Muscle layer of duodenum (tissue), 2 donors: ENCODE data around the gene MAP3K6.

ENCODE experiments used
- H3K27ac ChIP-seq: one replicate; pipeline ENCODE4 v1.7.0; 2013; ENCODE audit warnings: mild to moderate bottlenecking, low read length
- H3K27me3 ChIP-seq: one replicate; pipeline ENCODE4 v1.7.0; 2013; ENCODE audit warnings: low read depth, mild to moderate bottlenecking, control low read depth, low read length
- H3K36me3 ChIP-seq, 2 donors: one replicate each; pipeline ENCODE4 v1.7.0; 2013; ENCODE audit warnings: low read length in 2 of 2, control low read depth in 1 of 2, mild to moderate bottlenecking in 1 of 2; ENCODE audit not compliant: insufficient read depth in 2 of 2, control insufficient read depth in 1 of 2
- H3K4me1 ChIP-seq, 2 donors: one replicate each; pipeline ENCODE4 v1.7.0; 2013; ENCODE audit warnings: low read length in 2 of 2, mild to moderate bottlenecking in 2 of 2, control low read depth in 1 of 2, moderate library complexity in 1 of 2; ENCODE audit not compliant: insufficient read depth in 2 of 2, control insufficient read depth in 1 of 2
- H3K4me3 ChIP-seq, 2 donors: one replicate each; pipeline ENCODE4 v1.7.0; 2013; ENCODE audit warnings: low read length in 2 of 2, low read depth in 1 of 2, mild to moderate bottlenecking in 1 of 2
- H3K9me3 ChIP-seq, 2 donors: one replicate each; pipeline ENCODE4 v1.7.0; 2013; ENCODE audit warnings: low read length in 2 of 2, control low read depth in 1 of 2, mild to moderate bottlenecking in 1 of 2; ENCODE audit not compliant: control insufficient read depth in 1 of 2
- donor health status: healthy.

The MAP3K6 gene

DNA sequence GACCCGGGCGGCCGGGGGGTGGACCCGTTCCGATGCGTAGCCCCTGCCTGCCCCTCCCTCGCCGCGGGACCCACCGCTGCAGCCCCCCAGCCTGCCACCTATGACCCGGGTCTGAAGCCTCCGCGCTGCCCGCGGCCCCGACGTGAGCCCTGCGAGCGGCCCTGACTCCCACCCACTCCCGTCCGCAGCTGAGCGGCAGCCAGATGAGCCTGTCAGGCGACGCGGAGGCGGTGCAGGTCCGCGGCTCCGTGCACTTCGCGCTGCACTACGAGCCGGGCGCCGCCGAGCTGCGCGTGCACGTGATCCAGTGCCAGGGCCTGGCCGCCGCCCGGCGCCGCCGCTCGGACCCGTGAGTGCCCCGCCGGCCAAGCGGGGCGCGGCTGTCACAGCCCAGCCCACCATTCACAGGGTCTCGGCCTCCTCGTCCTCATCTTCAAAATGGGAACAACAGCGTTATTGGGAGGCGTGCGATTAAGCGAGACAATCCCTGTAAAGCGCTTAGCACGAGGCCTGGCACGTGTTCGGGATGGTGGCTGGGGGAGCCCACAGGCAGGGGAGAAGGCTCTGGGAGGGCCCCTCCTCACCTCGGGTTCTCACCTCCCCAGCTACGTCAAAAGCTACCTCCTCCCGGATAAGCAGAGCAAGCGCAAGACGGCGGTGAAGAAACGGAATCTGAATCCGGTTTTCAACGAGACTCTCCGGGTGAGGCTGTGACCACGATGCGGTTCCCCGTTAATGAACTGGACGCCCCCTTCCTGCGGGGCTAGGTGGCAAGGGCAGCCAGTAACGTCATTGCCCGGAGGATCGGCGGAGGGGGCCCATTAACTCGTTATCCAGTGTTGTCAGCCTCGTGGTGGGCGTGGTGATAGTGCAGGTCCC, 16.7 kb downstream of the MAP3K6 start:
- H3K36me3 ChIP-seq, result peaks cover 0 to 13% of the 10 kb centered on the region in 2 donors
- peaks cover 2% of the 10 kb centered on the region for H3K27me3 ChIP-seq
- H3K27ac ChIP-seq, result no peak overlapping the region
- no peaks in the 10 kb centered on the region for H3K9me3 ChIP-seq
- peak overlapping the region; percentile 7 to 66 for H3K4me3 ChIP-seq
- peaks cover 2 to 23% of the 10 kb centered on the region in 2 donors for H3K4me1 ChIP-seq

DNA sequence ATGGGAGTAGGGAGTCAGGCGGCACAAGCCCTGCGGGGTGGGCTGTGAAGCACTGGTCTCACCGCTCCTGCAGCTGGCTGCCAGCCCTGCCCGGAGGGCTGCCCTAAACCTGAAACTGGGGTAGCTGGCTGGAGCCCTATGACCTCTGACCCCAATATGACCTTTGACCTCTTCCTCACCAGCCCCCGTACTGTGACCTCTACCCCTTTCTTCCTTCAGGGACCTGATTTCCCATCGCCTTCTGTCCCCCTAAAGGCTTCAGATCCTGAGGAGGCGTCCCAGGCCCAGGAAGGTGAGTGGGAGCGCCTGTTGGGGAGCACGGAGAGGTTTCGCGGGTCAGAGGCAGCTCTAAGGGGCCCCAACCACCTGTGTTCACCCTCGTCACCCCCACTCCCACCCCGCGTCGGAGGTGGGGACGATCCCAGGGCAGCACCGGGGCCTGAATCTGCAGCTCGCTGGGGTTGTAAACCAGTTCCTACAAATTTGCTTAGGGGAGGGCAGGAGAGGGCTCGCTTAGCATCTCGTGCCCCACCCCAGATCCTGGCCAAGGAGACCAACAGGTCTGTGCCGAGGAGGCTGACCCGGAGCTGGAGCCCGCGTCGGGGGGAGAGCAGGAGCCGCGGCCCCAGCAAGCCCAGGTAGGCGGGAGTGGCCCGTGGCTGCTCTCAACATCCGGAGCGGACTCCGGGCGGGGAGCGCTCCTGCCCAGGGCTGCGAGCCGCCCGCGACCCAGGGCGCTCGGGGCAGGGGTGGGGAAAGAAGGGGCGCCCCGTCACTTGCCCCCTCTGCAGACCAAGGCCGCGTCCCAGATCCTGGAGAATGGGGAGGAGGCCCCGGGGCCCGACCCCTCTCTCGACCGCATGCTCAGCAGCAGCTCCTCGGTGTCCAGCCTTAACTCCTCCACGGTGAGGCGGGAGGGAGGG, 17.6 kb downstream of the MAP3K6 start:
- Histone ChIP-seq H3K9me3 (no peaks in the 10 kb centered on the region), H3K36me3 (peaks cover 0 to 12% of the 10 kb centered on the region in 2 donors), H3K4me3 (peak overlapping the region; percentile 11 to 66), H3K27me3 (peaks cover 2% of the 10 kb centered on the region), H3K4me1 (peaks cover 2 to 23% of the 10 kb centered on the region in 2 donors), H3K27ac (no peak overlapping the region)

DNA sequence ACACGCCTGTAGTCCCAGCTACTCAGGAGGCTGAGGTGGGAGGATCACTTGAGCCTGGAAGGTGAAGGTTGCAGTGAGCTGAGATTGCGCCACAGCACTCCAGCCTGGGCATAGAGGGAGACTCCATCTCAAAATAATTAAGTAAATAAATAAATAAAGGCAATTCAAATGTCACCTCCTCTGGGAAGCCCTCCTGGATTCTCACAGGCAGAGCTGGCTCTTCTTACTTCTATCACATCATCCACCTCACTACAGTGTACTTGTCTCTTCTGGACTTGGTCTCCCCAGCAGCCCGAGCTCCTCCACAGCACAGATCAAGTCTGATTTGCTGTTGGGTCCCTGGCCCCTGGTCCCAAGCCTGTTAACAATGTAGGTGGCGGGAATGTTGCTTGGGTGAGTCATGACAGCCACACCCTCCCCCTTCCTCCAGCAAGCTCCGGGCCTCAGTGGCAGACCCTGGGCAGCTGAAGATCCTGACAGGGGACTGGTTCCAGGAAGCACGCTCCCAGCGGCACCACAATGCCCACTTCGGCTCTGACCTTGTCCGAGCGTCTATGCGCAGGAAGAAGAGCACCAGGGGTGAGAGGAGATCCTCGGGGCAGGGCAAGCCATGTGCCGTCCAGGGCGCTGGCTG, 19.7 kb downstream of the MAP3K6 start:
- Histone ChIP-seq H3K4me3 (no peak overlapping the region), H3K9me3 (no peaks in the 10 kb centered on the region), H3K27ac (no peak overlapping the region), H3K36me3 (no peaks in the 10 kb centered on the region), H3K4me1 (peaks cover 2 to 23% of the 10 kb centered on the region in 2 donors), H3K27me3 (peaks cover 2% of the 10 kb centered on the region)

DNA sequence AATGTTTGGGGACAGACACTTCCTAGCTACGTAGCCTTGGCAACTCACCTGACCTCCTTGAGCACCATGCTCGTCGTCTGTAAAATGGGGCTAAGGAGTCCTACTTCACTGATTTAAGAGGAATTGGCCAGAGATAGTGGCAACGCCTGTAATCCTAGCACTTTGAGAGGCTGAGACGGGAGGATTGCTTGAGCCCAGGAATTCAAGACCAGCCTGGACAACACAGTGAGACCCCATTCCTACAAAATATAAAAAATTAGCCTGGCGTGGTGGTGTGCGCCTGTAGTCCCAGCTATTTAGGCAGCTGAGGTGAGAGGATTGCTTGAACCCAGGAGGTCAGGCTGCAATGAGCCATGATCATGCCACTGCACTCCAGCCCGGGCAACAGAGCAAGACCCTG, 20.4 kb downstream of the MAP3K6 start:
- Histone ChIP-seq H3K27me3 (peaks cover 2% of the 10 kb centered on the region), H3K9me3 (no peaks in the 10 kb centered on the region), H3K27ac (no peak overlapping the region), H3K4me1 (peaks cover 2 to 23% of the 10 kb centered on the region in 2 donors), H3K4me3 (no peak overlapping the region), H3K36me3 (no peaks in the 10 kb centered on the region)

DNA sequence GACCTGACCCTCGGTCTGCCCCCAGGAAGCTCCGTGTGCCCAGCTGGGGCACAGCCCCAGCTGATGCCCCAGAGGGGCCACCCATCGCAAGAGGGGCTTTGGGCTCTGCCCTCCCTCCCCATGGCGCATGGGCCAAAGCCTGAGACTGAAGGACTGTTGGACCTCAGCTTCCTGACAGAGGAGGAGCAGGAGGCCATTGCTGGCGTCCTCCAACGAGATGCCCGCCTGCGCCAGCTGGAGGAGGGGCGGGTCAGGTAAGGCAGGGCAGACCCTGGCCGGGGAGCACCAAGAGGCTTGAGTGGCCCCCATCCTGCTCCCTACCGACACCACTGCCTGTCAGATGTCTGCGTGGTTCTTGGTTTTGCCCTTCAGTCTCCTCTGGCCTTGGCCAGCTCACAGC, 21.5 kb downstream of the MAP3K6 start:
- no peak overlapping the region for H3K27ac ChIP-seq
- H3K4me1 ChIP-seq, result peaks cover 2 to 13% of the 10 kb centered on the region in 2 donors
- H3K27me3 ChIP-seq, result no peaks in the 10 kb centered on the region
- H3K4me3 ChIP-seq, result no peak overlapping the region
- no peaks in the 10 kb centered on the region for H3K36me3 ChIP-seq
- H3K9me3 ChIP-seq, result no peaks in the 10 kb centered on the region

DNA sequence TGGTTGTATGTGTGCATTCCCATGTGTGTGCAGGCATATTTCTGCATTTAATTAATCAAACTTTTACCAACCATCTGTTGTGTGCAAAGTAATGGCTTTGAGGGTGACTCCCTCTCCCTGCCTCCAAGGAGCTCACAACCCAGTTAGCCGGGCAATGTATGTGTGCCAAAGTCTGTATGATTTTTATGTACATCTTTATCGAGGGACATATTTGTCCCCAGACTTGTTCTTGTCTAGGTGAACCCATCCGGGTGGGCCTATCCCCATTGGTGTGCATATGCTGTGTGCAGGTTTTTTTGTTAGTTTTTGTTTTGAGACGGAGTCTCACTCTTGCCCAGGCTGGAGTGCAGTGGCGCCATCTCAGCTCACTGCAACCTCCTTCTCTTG, 23.1 kb downstream of the MAP3K6 start:
- H3K36me3 ChIP-seq, result peaks cover 0 to 2% of the 10 kb centered on the region in 2 donors
- H3K27ac ChIP-seq, result no peak overlapping the region
- no peaks in the 10 kb centered on the region for H3K4me1 ChIP-seq
- no peaks in the 10 kb centered on the region for H3K9me3 ChIP-seq
- no peaks in the 10 kb centered on the region for H3K27me3 ChIP-seq
- no peak overlapping the region for H3K4me3 ChIP-seq

DNA sequence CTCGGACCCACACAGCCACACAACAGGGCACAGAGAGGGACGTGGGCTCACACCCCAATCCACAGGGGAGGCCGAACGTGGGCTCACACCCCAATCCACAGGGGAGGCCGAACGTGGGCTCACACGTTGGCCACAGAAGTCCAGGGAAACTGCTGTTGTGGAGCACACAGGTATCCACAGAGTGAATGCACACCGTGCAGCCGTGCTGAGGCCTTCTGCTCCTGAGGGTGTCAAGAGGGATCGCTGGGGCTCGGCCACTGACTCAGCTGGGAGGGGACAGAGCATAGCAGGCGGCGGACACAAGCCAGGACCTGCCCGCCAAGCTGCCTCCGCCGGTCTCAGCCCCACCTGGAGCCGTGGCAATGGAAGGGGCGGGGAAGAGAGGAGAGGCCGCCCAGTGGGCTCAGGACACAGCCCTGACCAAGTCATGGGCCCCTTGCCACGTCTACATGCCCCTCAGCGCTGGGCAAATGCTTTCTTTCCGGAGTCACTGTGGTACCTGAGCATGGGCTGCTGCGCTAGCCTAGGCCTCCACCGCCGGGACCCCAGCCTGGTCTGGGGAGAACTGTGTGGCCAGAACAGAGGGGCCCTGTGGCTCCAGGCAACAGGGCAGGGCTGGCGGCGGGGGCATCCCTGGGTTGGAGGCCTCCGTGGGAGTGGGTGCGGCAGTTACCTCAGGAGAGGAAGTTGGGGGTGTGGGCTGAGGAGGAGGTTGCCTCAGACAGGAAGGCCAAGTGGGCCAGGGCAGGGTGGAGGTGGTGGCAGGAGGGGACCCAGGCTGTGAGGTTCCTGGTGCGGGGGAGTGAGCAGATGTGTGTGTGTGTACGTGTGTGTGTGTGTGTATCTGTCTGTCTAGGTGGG, 23.8 kb downstream of the MAP3K6 start:
- peaks cover 0 to 4% of the 10 kb centered on the region in 2 donors for H3K36me3 ChIP-seq
- no peaks in the 10 kb centered on the region for H3K9me3 ChIP-seq
- H3K4me1 ChIP-seq, result no peaks in the 10 kb centered on the region
- H3K4me3 ChIP-seq, result peak overlapping the region in 1 of 2 donors; percentile 60
- no peaks in the 10 kb centered on the region for H3K27me3 ChIP-seq
- no peak overlapping the region for H3K27ac ChIP-seq

DNA sequence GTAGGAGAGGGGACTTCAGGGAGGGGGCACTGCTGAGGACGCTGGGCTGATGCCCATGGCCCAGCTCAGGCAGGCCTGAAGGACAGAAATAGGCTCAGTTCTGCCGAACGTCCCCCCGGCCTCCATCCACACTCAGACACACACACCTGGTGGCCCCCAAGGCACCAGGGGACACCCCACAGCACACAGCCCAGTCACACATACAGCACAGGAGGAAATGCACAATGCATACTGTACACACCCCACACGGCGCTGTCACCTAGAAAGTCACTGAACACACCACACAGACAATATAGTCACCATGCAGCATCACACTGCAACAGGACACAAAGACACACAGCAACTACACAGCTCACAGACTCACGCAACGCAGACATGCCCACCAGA, 24.4 kb downstream of the MAP3K6 start:
- Histone ChIP-seq H3K4me1 (no peaks in the 10 kb centered on the region), H3K27me3 (no peaks in the 10 kb centered on the region), H3K36me3 (peaks cover 0 to 4% of the 10 kb centered on the region in 2 donors), H3K9me3 (no peaks in the 10 kb centered on the region), H3K27ac (peak overlapping the region; percentile 39), H3K4me3 (peak overlapping the region; percentile 40 to 60)

DNA sequence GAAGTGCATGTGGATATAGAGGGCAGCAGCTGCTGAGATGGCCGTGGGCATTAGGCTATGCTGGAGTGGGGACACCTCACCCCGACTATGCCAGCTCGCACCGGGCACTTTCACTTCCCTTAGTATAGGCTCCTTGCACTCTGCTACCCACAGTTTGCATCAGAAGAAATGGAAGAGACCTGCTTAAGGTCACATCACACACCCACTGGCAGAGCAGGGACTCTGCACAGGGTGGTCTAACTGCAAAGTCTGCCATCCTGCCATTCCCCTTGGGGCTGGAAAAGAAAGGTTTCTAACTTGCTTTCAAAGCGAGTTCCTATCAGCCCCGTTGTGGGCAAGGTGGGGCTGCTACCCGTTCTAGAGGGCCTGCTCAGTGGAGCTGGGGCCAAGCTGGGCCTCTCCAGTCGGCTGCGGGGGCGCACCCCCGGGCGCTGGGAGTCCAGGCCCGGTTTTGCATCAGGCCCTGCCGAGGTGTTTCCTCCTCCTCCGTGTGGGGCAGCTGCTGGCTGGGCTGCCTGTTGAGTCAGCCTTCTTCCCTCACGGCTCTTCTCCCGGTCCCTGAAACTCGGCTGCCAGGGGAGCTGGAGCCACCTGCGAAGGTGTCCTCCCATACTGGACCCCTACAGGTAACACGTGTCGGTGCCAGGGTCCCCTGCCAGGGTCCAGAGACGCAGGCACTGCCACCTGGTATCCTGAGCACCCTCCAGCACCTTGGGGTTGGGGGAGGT, 25.1 kb downstream of the MAP3K6 start, which contains the start of gene SYTL1:
SYTL1 (plus strand) TSS at position 498 of the 728 bp plus-strand sequence. CDS start 3,313 bp downstream, outside the sequence.
- Histone ChIP-seq H3K4me3 (peak within 1 kb of the TSS; percentile 40 to 60), H3K27ac (peak within 1 kb of the TSS; percentile 39)

DNA sequence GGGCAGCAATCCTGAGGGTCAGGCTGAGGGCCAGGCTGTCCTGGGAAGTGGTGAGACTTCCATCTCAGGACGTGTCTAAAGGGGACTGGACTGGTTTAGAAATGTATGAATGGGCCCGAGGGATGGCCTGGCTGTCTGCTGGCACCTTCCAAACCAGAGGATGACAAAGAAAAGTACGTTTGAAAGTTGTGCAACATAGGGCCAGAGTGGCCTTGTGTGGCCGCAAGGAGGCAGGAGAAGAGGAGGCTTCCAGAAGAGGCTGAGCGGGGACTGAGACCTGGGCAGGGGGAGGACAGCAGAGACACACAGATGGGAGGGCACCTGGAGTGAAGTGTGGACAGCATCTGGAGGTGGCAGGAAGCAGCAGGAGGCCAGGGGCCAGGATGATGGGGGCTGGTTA, 27.5 kb downstream of the MAP3K6 start:
- peaks cover 10 to 34% of the 10 kb centered on the region in 2 donors for H3K36me3 ChIP-seq
- H3K27ac ChIP-seq, result no peak overlapping the region
- H3K9me3 ChIP-seq, result no peaks in the 10 kb centered on the region
- no peaks in the 10 kb centered on the region for H3K4me1 ChIP-seq
- no peak overlapping the region for H3K4me3 ChIP-seq
- no peaks in the 10 kb centered on the region for H3K27me3 ChIP-seq

More for the DNA sequence above, 25.1 kb downstream of the MAP3K6 start, which contains the start of gene SYTL1:
- Histone ChIP-seq H3K36me3 (peaks cover 0 to 9% of the 10 kb centered on the region in 2 donors), H3K4me1 (no peaks in the 10 kb centered on the region), H3K27me3 (no peaks in the 10 kb centered on the region), H3K9me3 (no peaks in the 10 kb centered on the region)
